Endothelial cell of umbilical vein (primary cell): ENCODE measurements around the gene SPCS1.

Experiments
- POLR2A ChIP-seq: IDR thresholded peaks from 2 replicates; pipeline ENCODE4 v1.6.1; 2012; ENCODE audit warnings: low read depth, mild to moderate bottlenecking, control low read depth, low read length
- POLR2AphosphoS5 ChIP-seq: IDR thresholded peaks from 2 replicates; pipeline ENCODE4 v1.6.1; 2012; ENCODE audit warnings: low read depth, mild to moderate bottlenecking, control low read depth, low read length, moderate library complexity; ENCODE audit not compliant: insufficient read depth

- TF ChIP-seq POLR2AphosphoS5: no peak
- no peak for TF ChIP-seq POLR2A
These were observed 34.2 kb upstream of the SPCS1 start for GRCh38 chr3:52671676-52672075.
